Stimulated activated CD8-positive, alpha-beta memory T cell treated with anti-CD3 and anti-CD28 coated beads, Interleukin-7, amount 100 ng/mL, for 24 hours (primary cell): ENCODE measurements around the gene FBXO17.
"Not testable (repeated sequence)": the region's sequence is repeated elsewhere in the genome, so short reads cannot be mapped to it uniquely, and the experiment has no call there.

Experiments
- DNase-seq: peaks from one replicate; pipeline ENCODE4 v3.0.0-alpha.2; 2020; ENCODE audit warnings: low read depth

Gene FBXO17, protein sequence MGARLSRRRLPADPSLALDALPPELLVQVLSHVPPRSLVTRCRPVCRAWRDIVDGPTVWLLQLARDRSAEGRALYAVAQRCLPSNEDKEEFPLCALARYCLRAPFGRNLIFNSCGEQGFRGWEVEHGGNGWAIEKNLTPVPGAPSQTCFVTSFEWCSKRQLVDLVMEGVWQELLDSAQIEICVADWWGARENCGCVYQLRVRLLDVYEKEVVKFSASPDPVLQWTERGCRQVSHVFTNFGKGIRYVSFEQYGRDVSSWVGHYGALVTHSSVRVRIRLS

DNA sequence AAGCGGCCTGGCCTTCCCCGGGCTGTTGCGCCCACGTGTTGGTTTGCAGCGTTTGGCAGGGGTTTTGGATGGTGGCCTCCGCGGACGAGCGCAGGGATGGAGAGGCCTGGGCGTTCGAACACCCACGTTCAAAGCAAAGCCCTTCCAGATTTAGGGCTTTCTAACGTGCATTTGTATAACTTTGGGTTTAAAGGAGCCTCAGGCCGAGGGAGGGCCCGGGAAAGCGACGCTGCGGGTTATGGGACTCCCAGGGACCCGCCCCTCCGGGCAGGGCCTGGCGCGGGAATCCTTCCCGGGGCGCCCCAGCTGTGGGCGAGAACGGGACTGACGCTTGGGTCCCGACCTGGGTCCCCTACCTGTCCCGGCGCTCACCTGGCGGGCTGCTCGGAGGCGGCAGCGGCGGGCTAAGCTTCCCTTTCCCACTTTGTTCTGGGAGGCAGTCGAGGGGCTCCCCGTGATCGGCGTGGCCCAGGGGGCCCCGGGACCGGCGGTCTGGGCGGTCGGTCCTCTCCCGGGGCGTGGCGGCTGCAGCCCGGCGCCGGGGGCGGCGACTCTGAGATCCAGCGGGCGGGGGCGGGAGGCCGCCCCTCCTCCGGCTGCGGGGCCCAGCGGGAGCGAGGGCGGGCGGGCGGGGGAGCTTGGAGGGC, at the start of gene FBXO17:
FBXO17 (minus strand) TSS at position 529 of the 647 bp plus-strand sequence. CDS start 25,423 bp downstream, outside the sequence.
- DNase-seq = no peak

DNA sequence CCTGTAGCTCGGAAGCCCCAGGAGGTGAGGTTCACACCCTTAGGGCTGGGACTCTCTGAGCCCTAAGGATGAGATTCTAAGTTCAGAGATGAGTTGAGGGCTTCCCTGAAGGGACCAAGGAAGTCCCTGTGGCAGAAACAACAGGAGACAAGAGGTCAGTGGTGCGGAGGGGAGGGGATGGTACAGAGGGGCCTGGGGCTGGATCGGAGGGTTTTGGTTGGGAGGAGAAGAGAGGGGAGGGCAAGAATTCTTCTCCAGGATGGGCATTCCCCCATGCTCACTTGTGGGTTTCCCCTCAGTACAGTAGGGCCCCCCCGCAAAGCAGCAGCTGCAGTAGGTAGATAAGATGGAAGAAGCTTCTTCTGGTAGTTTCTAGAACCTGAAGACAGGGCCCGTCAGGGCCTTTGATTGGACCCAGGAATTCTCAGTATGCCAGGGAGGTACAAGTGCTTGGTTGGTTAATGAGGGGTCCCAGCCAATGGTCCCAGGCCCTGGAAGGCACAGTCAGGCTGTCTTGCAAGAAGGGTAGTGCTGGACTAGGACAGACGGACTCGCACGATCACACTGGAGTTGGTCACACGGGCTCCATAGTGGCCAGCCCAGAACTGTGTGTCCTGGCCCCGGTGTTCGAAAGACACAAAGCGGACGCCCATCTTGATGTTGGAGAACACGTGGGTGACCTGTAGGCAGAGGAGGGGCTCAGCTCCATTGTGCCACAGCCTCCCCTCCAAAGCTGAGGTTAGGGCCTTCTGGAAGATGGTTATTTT, 49.5 kb upstream of the FBXO17 start:
- no peak for DNase-seq

- no peak for DNase-seq
These were observed 45.5 kb upstream of the FBXO17 start for GRCh38 chr19:39021063-39021462.

- no peak for DNase-seq
These were observed 42.1 kb upstream of the FBXO17 start for GRCh38 chr19:39017646-39018045.

DNA sequence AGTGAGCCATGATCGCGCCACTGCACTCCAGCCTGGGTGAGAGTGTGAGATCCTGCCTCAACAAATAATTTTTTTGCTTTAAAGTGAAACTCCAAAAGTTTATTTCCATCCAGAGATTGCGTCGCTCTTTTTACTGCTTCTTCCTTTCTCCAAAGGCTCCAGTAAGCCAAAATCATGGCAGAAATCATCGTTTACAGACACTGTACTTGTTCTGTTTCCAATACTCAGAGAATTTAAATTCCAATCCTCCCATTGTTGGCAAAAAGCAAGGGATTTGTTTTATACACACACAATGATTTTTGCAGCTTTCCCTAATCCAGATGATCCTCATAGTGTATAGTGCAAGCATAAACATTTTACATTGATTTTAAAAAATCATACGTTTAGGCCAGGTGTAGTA, 41.5 kb upstream of the FBXO17 start:
- DNase-seq = no peak

GRCh38 chr19:39014037-39014436, 38.5 kb upstream of the FBXO17 start:
- no peak for DNase-seq

DNA sequence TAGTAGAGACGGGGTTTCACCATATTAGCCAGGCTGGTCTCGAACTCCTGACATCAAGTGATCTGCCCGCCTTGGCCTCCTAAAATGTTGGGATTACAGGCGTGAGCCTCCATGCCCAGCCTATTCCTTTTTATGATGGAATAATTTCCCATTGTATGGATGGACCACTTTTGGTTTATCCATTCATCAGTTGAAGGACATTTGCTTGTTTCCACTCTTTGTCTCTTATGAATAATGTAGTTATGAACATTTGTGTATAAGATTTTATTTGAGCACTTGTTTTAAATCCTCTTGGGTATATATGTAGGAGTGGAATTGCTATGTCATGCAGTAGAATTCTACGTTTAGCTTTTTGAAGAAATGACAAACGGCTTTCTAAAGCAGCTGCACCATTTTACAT, 33.5 kb upstream of the FBXO17 start:
- no peak for DNase-seq

GRCh38 chr19:39008137-39008536, 32.6 kb upstream of the FBXO17 start:
- no peak for DNase-seq

GRCh38 chr19:39007096-39007495, 31.6 kb upstream of the FBXO17 start:
- no peak for DNase-seq

- no peak for DNase-seq
These were observed 28.9 kb upstream of the FBXO17 start for GRCh38 chr19:39004403-39004802.

DNA sequence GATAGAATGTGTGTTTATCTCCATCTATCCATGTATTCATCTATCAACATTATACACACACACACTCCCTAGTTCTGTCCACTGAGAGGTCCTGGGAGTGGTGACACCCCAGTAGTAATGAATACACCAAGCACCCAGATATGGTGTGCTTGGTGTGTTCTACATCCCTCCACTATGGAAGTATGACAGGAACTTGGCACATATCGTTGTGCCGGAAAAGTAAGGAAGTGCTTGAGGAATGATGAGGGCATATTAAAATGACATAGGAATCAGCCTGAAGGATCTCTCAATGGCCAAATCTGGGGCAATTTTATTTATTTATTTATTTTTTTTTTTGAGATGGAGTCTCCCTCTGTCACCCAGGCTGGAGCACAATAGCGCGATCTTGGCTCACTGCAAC, 28.3 kb upstream of the FBXO17 start:
- no peak for DNase-seq

- no peak for DNase-seq
These were observed 27.6 kb upstream of the FBXO17 start for GRCh38 chr19:39003188-39003587.

DNA sequence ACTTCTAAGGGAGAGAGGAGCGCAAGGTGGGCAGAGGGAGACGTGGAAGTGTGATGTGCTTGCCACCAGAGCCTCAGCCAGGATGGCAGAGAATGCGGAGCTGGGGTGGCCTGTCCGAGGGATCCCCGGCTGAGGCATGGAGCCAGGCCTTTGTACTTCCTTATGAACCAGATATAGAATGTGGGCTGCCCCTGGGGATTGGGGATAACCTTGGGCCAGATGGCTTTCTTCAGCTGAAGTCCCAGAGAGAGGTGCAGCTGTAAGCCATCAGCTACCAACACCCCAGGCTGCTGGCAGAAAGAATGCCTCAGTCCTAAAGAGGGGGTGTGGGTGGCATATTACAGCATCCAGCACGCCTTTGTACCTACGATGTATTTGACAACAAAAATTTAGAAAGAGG, 25.5 kb upstream of the FBXO17 start:
- DNase-seq = no peak

- not testable (repeated sequence) for DNase-seq
These were observed 22.0 kb upstream of the FBXO17 start for GRCh38 chr19:38997576-38997975.

DNA sequence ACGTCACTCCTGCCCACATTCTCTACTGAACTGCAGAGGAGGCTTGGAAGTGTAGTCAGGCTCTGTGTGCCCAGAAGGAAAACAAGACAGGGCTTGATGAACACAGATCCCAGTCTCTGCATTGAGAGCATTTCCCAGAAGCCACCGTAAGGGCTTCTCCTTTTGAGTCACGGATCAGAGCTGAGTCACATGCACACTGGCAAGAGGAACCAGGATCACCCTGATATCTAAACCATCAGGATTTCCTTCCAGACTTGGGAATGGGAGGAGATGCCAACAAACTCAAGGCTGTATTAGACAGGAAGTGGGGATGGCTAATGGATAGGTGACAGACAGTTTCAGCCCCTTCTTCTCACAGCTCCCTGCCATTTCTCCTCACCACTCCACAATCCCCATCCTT, 17.7 kb upstream of the FBXO17 start:
- DNase-seq = no peak

DNA sequence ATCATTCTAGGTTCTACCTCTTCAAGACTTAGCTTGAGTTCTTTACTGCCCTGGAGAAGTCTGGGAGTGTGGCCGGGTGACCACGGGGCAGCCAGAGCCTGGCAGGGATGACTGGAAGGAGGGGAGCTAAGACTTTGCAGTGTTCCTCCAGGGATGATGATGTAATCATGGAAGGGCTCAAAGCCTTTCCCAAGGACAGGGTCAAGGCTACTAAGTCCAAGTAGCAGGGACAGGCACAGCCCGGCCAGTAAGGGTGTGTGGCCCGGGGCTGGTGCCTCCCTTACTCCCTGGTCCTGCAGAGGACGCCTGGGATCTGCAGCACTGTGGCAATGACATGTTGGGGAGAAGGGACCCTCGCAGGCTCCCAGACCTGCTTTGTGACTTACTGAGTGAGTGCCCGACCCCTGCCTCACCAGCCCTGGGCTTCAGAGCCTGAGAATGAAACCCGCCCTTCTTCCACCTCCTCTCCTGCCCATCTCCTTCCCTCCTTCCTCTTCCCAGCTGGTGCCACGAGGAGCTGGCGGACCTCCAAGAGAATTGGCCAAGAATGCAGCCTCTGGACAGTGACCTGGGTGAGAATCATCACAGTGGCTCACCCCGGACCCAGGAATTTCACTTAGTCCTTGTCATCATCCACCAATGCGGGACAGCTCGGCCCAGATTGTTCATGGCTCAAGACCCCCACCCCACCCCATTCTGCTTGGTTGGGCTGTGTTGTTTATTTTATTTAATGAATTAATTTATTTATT, 15.6 kb upstream of the FBXO17 start:
- no peak for DNase-seq

- not testable (repeated sequence) for DNase-seq
These were observed 14.1 kb upstream of the FBXO17 start for GRCh38 chr19:38989614-38990013.

GRCh38 chr19:38989066-38989605, 13.6 kb upstream of the FBXO17 start:
- DNase-seq = no peak

DNA sequence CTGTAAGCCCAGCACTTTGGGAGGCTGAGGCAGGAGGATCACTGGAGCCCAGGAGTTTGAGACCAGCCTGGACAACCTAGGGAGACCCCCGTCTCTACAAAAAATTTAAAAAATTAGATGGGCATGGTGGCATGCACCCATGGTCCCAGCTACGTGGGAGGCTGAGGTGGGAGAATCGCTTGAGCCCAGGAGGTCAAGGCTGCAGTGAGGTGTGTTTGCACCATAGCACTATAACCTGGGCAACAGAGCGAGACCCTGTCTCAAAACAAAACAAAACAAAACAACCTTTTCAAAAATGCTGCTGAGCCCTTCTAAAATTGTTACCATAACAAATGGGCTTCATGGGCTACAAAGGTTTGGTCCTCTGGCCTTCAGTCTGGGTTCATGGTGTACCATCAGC, 13.1 kb upstream of the FBXO17 start:
- DNase-seq = not testable (repeated sequence)

DNA sequence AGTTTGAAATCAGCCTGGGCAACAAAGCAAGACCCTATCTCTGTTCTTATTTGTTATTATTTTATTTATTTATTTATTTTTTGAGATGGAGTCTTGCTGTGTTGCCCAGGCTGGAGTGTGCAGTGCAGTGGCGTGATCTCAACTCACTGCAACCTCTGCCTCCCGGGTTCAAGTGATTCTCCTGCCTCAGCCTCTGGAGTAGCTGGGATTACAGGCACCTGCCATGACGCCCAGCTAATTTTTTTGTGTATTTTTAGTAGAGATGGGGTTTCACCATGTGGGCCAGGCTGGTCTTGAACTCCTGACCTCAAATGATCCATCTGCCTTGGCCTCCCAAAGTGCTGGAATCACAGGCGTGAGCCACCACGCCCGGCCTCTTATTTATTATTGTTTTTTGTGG, 12.2 kb upstream of the FBXO17 start:
- not testable (repeated sequence) for DNase-seq

- DNase-seq = no peak
These were observed 9.7 kb upstream of the FBXO17 start for GRCh38 chr19:38985262-38985661.
